Stimulated activated naive CD8-positive, alpha-beta T cell treated with anti-CD3 and anti-CD28 coated beads, Interleukin-15, Interleukin-2, amounts not matched to agents 100 ng/mL and 50 ng/mL, for 24 hours (primary cell): Measurements from ENCODE around the gene SLC22A17.

Experiments
- H3K27ac Mint-ChIP-seq: one replicate; pipeline ENCODE4 v1.8.0; 2021; ENCODE audit warnings: mild to moderate bottlenecking, mixed read lengths
- H3K27me3 Mint-ChIP-seq: one replicate; pipeline ENCODE4 v1.8.0; 2021; ENCODE audit warnings: mixed read lengths
- H3K36me3 Mint-ChIP-seq: one replicate; pipeline ENCODE4 v1.8.0; 2021; ENCODE audit warnings: low read depth, mixed read lengths
- H3K4me1 Mint-ChIP-seq: one replicate; pipeline ENCODE4 v1.8.0; 2021; ENCODE audit warnings: low read depth, mixed read lengths
- H3K4me3 Mint-ChIP-seq: one replicate; pipeline ENCODE4 v1.8.0; 2021; ENCODE audit warnings: mild to moderate bottlenecking, mixed read lengths
- H3K9me3 Mint-ChIP-seq: one replicate; pipeline ENCODE4 v1.8.0; 2021; ENCODE audit warnings: mixed read lengths

Gene SLC22A17

DNA sequence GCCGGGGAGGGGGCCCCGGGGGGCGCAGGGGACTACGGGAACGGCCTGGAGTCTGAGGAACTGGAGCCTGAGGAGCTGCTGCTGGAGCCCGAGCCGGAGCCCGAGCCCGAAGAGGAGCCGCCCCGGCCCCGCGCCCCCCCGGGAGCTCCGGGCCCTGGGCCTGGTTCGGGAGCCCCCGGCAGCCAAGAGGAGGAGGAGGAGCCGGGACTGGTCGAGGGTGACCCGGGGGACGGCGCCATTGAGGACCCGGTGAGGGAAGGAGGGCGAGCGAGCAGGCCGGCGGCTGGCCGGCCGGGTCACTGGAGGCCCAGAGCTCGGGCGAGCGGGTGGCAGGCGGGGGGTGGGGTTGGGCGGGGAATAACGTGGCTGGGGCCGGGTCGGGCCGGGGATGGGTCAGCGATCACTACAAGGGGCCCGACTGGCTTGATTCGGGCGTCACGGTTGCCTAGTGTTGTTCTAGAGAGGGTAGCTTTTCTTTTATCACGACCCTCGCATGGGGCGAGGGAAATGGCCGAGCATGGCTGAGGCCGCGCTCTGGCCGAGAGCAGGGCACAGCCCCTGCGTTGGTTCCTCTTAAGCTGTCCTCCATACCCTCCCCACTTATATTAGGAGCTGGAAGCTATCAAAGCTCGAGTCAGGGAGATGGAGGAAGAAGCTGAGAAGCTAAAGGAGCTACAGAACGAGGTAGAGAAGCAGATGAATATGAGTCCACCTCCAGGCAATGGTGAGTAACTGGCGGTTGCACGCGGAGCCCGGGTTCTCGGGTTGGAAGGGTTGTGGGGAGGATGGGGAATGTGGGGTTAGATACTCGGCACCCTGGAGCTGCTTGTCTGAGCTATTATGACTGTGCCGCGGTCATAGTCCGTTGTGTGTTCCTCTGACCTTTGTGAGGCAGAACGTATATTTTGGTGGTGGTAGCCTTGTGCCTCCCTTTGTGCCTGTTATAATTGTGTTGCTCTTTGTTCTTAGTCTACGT, 30.8 kb downstream of the SLC22A17 start:
- peaks cover 33% of the 10 kb centered on the region for H3K4me1 Mint-ChIP-seq
- peak overlapping the region; percentile 94 for H3K27ac Mint-ChIP-seq
- no peaks in the 10 kb centered on the region for H3K9me3 Mint-ChIP-seq
- no peaks in the 10 kb centered on the region for H3K27me3 Mint-ChIP-seq
- peak overlapping the region; percentile 90 for H3K4me3 Mint-ChIP-seq
- H3K36me3 Mint-ChIP-seq, result peaks cover 40% of the 10 kb centered on the region

DNA sequence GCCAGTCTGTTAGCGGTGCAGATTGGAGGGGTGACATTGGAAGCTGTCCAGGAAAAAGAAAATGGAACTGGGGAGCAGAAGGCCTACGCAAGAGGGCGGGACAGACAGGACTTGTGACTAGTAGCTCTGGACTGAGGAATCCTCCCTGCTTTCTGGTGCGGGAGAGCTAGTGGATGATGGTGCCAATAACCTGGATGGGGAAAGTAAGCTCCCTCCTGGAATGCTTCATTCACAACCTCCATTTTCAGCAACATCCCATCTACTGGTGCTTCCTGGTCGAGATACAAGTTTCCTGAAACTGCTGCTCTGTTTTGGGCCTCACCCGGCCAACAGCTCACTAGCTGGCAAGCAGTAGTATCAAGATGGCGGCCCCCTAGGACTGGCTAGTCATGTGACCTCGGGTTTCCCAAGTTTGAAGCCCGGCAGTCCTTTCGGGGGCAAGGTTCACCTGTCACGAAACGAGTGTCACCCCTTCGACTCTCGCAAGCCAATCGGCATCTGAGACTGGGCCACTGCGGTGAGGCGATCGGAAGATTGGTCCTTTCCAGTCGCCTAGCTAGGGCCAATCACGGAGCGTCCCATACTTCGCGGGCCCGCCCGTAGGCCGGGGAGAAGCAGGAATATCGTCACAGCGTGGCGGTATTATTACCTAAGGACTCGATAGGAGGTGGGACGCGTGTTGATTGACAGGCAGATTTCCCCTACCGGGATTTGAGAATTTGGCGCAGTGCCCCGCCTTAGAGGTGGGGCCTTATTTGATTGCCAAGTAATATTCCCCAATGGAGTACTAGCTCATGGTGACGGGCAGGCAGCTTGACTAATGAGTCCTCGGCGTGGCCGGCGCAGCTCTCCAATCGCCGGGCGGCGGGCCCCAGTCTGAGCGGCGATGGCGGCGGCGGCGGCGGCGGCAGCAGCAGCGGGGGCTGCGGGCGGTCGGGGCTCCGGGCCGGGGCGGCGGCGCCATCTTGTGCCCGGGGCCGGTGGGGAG, 31.8 kb downstream of the SLC22A17 start, which contains the start of gene PABPN1:
TSS of gene PABPN1 (plus strand) at position 874 of the 988 bp plus-strand sequence. CDS start at position 887, 13 bp downstream.
- Mint-ChIP-seq H3K9me3 (no peaks in the 10 kb centered on the region), H3K27ac (peak within 1 kb of the TSS; percentile 98), H3K27me3 (no peaks in the 10 kb centered on the region), H3K4me3 (peak within 1 kb of the TSS; percentile 92), H3K36me3 (peaks cover 36% of the 10 kb centered on the region), H3K4me1 (peaks cover 33% of the 10 kb centered on the region)

DNA sequence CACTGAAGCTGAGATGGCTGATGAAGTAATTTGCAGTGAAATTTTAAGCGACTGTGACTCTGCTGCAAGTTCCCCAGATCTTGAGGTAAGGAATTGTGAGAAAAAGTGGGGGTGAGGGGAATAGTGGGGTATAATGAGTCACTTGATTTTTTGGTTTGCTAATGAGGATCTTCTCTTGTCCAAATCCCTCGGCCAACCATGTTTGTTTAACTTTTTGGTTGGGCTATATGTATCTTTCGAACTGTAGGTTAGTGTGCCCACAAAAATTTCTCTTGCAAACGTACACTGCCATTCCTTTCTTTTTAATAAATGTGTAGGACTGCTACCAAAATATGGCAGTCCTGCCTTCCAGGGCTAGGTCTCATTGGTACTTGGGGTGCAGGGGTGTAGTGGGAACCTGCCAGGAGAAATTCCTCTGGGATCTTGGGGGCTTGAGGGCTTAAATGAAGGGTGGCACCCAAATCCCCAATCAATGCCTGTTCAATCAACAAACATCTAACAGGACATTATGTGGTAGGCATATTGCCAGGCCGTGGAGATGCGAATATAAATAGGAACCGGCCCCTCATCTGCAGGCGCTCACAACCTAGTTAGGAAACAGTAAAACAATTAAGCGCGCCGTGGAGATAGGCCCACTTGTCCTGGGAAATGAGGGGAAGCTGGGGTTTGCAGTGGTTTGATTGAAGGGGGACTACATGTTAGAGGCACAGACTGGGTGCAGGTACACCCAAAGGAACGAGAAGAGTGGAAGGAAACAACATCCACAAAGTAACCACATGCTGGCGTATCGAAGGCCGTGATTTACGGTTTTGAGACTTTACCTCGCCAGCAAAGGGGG, 32.7 kb downstream of the SLC22A17 start:
- H3K36me3 Mint-ChIP-seq, result peaks cover 29% of the 10 kb centered on the region

DNA sequence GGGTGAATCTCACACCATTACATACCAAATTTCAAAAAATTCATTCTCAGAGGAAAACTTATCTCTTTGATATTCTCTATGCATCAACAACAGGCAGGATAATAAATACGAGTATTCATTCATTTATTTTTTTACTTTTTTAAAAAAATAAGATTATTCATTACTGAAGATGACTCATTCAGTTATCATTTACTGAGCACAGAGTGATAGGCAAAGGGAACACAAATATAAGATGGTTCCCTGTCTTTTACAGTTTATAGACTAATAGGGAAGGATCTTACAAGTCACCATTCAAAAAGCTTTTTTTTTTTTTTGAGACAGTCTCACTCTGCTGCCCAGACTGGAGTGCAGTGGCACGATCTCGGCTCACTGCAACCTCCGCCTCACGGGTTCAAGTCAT, 36.4 kb downstream of the SLC22A17 start:
- Mint-ChIP-seq H3K4me1 (peaks cover 17% of the 10 kb centered on the region), H3K9me3 (no peaks in the 10 kb centered on the region), H3K4me3 (no peak overlapping the region), H3K27ac (no peak overlapping the region), H3K27me3 (no peaks in the 10 kb centered on the region), H3K36me3 (no peaks in the 10 kb centered on the region)

More for the DNA sequence above, 32.7 kb downstream of the SLC22A17 start:
- H3K9me3 Mint-ChIP-seq, result no peaks in the 10 kb centered on the region
- H3K4me3 Mint-ChIP-seq, result peak overlapping the region; percentile 92
- H3K4me1 Mint-ChIP-seq, result peaks cover 33% of the 10 kb centered on the region
- no peaks in the 10 kb centered on the region for H3K27me3 Mint-ChIP-seq
- peak overlapping the region; percentile 98 for H3K27ac Mint-ChIP-seq

DNA sequence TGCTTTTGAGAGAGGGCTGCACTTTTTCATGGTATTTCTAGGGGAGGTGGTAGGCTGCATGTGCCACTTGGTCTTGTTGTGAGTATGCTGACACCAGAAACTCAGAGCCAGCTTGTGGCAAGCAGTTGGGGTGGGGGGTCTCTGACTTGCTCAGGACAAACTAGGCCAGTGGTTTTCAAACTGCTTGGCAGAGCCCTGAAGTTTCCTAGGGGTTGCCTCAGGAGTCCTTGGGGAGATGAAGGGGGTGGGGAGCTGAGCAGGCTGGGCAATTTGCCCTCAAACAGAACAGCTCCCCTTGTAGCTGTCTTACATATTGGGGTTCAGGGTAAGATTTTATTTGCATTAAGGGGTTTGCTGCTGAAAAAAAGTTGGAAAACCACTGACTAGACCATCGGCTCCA, 42.1 kb downstream of the SLC22A17 start:
- no peak overlapping the region for H3K4me3 Mint-ChIP-seq
- no peaks in the 10 kb centered on the region for H3K36me3 Mint-ChIP-seq
- no peak overlapping the region for H3K27ac Mint-ChIP-seq

DNA sequence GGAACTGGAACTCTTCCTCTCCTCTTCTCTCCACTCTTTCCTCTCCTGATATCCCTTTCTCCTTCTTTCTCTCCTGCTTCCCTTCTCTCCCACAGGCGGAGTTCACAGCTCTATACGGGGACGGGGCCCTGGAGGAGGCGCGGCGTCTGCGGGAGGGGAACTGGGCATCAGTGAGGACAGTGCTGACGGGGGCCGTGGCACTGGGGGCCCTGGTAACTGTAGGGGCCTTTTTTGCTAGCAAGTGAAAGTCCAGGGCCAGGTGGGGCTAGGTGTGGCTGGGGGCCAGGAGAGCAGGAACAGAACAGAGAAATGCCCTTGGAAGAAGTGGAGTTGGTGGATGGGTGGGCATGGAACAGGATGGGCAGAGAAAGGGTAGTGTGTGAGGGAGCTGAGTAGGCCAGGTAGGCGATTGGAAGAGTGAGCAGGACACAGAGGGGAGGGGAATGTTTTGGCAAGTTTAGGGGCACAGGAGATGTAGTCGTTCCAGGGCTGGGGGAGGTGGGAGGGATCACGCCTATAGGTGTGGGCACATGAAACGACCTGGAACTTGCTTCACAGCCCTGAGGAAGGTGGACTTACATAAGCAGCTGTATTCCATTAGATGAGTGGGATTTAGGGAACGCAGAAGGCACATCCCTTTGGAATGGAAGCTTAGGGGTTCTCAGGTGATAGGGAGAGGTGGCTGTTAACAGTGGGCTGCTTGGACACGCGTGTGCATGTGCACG, 43.8 kb downstream of the SLC22A17 start:
- no peak overlapping the region for H3K4me3 Mint-ChIP-seq
- H3K9me3 Mint-ChIP-seq, result no peaks in the 10 kb centered on the region
- no peak overlapping the region for H3K27ac Mint-ChIP-seq
- H3K36me3 Mint-ChIP-seq, result no peaks in the 10 kb centered on the region
- H3K27me3 Mint-ChIP-seq, result peaks cover 22% of the 10 kb centered on the region
- H3K4me1 Mint-ChIP-seq, result peaks cover 10% of the 10 kb centered on the region

More for the DNA sequence above, 42.1 kb downstream of the SLC22A17 start:
- H3K4me1 Mint-ChIP-seq, result peaks cover 10% of the 10 kb centered on the region
- no peaks in the 10 kb centered on the region for H3K9me3 Mint-ChIP-seq
- H3K27me3 Mint-ChIP-seq, result peaks cover 22% of the 10 kb centered on the region

DNA sequence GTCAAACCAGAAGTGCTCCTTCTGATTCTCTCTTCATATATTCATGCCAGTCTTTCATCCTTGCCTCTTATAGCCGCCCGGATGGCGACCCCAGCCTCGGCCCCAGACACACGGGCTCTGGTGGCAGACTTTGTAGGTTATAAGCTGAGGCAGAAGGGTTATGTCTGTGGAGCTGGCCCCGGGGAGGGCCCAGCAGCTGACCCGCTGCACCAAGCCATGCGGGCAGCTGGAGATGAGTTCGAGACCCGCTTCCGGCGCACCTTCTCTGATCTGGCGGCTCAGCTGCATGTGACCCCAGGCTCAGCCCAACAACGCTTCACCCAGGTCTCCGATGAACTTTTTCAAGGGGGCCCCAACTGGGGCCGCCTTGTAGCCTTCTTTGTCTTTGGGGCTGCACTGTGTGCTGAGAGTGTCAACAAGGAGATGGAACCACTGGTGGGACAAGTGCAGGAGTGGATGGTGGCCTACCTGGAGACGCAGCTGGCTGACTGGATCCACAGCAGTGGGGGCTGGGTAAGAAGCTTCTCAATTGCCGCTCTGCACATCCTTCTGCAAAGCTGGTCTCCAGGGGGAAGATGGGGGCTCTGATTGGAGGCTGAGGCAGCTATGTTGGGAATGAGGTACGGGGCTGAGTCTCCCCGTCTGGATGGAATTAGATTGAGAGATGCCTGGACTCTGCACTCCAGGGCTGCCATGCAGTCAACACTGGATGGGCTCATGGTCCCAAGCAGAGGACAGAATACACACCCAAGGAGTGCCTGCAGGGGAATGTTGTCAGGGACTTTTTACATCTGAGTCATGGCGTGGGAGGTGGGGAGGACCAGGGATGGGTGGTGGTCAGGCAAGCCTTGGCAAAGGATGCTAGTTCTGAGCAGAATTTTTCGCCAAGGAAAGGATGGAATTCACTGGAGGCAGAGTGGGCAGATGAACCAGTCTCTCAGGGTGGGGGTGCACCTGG, 44.7 kb downstream of the SLC22A17 start:
- Mint-ChIP-seq H3K36me3 (no peaks in the 10 kb centered on the region), H3K9me3 (no peaks in the 10 kb centered on the region), H3K4me1 (peaks cover 15% of the 10 kb centered on the region), H3K27ac (no peak overlapping the region), H3K4me3 (no peak overlapping the region), H3K27me3 (peaks cover 22% of the 10 kb centered on the region)

DNA sequence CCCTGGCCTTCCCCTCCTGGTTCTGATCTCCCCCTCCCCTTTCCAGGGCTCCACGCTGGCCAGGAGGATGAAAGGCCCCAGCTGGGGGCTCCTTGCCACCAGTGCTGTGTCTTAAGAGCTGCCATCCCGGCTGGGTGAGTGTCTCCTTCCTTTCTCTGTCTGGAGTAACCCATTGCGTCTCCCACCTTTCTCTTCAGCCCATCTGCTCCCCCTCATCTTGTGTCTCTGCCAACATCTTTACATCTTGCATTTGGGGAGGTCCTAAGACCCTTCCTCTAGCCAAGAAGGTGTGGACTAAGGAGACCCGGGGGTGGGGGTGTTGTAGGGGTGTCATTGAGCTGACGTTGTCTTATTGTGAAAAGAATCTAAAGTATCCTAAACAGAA, 45.5 kb downstream of the SLC22A17 start:
- H3K9me3 Mint-ChIP-seq, result no peaks in the 10 kb centered on the region
- H3K4me3 Mint-ChIP-seq, result peak overlapping the region; percentile 61
- peaks cover 20% of the 10 kb centered on the region for H3K4me1 Mint-ChIP-seq
- no peaks in the 10 kb centered on the region for H3K36me3 Mint-ChIP-seq
- peaks cover 22% of the 10 kb centered on the region for H3K27me3 Mint-ChIP-seq
- H3K27ac Mint-ChIP-seq, result no peak overlapping the region

DNA sequence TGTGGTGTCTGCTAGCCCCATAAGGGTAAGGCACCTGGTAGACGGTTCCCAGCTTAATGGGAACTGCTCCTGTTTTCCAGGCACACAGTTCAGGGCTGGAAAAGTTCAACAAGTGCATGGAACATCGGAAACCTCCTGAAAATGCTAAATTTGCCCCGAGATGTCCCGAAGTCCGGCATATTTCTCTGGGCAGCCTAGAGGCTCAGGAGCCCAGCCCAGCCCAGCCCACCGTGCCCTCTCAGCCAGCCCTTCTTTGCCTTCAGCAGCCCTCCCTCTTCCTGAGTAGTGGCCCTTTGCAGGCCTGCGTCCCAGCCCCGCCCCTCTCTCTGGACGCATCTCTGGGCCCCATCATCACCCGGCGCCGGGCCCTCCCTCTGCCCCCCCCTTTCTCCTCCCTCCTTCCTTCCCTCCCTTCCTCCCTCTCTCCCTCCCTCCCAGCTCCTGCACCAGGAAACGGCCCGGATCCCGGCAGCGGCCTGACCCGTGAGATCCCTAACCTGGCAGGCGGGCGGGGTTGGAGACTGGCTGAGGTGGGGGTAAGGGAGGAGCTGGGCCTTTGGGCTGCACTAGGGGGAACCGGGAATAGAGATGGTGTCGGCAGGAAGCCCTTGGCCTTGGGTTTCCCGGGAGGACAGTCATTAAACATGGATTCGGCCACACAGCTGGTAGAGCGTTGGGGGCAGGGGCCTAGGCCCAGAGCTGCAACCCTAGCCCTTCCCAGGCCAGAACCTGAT, 46.1 kb downstream of the SLC22A17 start, which contains the start of gene BCL2L2:
TSS of gene BCL2L2 (plus strand) at position 422 of the 734 bp plus-strand sequence. CDS start 935 bp downstream, outside the sequence.
- Mint-ChIP-seq H3K9me3 (no peaks in the 10 kb centered on the region), H3K27me3 (peaks cover 22% of the 10 kb centered on the region), H3K27ac (no peak within 1 kb of the TSS), H3K4me1 (peaks cover 20% of the 10 kb centered on the region), H3K36me3 (no peaks in the 10 kb centered on the region), H3K4me3 (peak within 1 kb of the TSS; percentile 61)

DNA sequence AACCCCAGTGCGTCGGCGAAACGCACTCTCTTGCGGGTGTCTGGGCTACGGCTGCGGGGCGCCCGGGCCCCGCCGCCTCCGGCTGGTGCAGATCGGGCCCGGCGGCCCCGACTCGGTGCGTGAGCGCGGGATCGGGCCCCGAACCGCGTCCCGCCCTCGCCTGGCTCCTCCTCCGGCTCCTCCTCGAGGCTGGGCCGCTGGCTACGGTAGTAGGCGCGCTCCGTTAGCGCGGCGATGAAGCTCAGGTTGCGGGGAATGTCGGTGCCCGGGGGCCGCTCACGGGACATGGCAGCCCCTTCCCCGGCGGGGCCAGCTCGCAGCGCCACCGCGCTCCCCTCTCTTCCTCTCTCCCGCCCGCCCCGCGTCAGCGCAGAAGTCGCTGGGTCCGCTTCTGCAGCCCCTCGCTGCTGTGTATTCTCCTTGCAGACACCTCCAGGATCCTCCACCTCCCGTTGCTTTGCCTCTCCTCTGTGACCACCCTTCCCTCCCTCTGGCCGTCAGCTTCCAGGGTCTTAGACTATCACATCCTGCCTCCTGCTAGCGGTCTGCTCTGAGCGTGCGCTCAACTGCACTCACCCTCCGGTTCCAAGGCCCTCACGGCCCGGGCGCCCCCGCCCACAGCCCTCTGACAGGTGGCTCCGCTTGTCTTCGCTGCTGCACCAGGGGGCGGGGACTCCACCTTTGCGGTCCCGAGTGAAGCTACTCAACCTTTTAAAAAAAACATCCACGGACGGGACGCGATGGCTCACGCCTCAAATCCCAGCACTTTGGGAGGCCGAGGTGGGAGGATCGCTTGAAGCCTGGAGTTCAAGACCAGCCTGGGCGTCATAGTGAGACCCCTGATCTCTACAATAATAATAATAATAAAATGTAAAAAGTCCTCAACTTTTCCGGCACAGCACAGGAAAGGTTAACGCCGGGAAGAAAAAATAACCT, 50.1 kb downstream of the SLC22A17 start, which contains the start of gene PPP1R3E:
TSS of gene PPP1R3E (minus strand) at position 570 of the 936 bp plus-strand sequence. CDS start at position 287, 283 bp downstream.
- Mint-ChIP-seq H3K36me3 (peaks cover 8% of the 10 kb centered on the region), H3K27ac (peak within 1 kb of the TSS; percentile 100)

DNA sequence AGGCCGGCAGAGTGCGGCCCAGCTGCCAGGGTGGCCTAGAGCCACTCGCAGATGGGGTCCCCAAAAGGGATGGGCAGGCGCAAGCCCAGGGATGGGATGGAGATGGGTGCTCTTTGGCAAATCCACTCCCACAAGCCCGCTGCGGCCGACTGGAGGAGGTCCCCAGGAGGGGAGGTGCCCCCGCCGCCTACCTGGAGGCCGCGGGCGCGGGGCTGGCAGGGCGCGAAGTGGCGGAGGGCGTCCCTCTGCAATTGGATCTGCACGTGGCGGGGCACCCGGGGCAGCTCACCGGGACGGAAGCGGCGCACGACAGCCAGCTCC, 50.8 kb downstream of the SLC22A17 start:
- no peaks in the 10 kb centered on the region for H3K9me3 Mint-ChIP-seq
- peaks cover 28% of the 10 kb centered on the region for H3K4me1 Mint-ChIP-seq
- H3K27ac Mint-ChIP-seq, result peak overlapping the region; percentile 94
- H3K36me3 Mint-ChIP-seq, result peaks cover 13% of the 10 kb centered on the region
- peak overlapping the region; percentile 100 for H3K4me3 Mint-ChIP-seq
- peaks cover 8% of the 10 kb centered on the region for H3K27me3 Mint-ChIP-seq

More for the DNA sequence above, 50.1 kb downstream of the SLC22A17 start, which contains the start of gene PPP1R3E:
- Mint-ChIP-seq H3K27me3 (peaks cover 14% of the 10 kb centered on the region), H3K9me3 (no peaks in the 10 kb centered on the region), H3K4me3 (peak within 1 kb of the TSS; percentile 100), H3K4me1 (peaks cover 28% of the 10 kb centered on the region)
